ENCODE results near the gene ARFIP1.

GRCh38 chr4:152815078-152815477, 35.3 kb downstream of the ARFIP1 start:
- TF ChIP-seq EZH2 (IDR thresholded peaks at IDR 0.05) (no peak), SRF (IDR thresholded peaks at IDR 0.05; ENCODE audit: low read depth) (no peak), EZH2phosphoT487 (IDR thresholded peaks at IDR 0.05; ENCODE audit: borderline replicate concordance) (no peak), CTCF (IDR thresholded peaks at IDR 0.05 in 2 of 3, conservative IDR thresholded peaks at IDR 0.05 in 1 of 3; ENCODE audit: borderline replicate concordance in 1 of 3, insufficient read depth in 1 of 3, low read depth in 2 of 3, low read length in 2 of 3) (no peak), POLR2A (IDR thresholded peaks at IDR 0.05; ENCODE audit: borderline replicate concordance, extremely low read depth, insufficient read depth, insufficient read length) (no peak), POLR2AphosphoS5 (IDR thresholded peaks at IDR 0.05; ENCODE audit: low read depth, low read length) (no peak), SIN3A (IDR thresholded peaks at IDR 0.05; ENCODE audit: low read depth) (no peak), CEBPB (IDR thresholded peaks at IDR 0.05; ENCODE audit: low read depth) (no peak), REST (IDR thresholded peaks at IDR 0.05; ENCODE audit: low read depth) (no peak), SP1 (IDR thresholded peaks at IDR 0.05; ENCODE audit: low read depth) (no peak), YY1 (IDR thresholded peaks at IDR 0.05; ENCODE audit: extremely low read depth, insufficient replicate concordance, low read depth, low read length) (no peak), FOSL1 (IDR thresholded peaks at IDR 0.05; ENCODE audit: low read depth) (no peak), TCF7L2 (IDR thresholded peaks at IDR 0.05; ENCODE audit: borderline replicate concordance, extremely low read depth, insufficient read depth, insufficient read length) (no peak), JUND (IDR thresholded peaks at IDR 0.05) (no peak)
